ENCODE data around the gene CPE.
A peak's percentile ranks its signal among the peaks of the same experiment; 100 is the strongest.
"Not testable (repeated sequence)": the region's sequence is repeated elsewhere in the genome, so short reads cannot be mapped to it uniquely, and the experiment has no call there.

The CPE gene

DNA sequence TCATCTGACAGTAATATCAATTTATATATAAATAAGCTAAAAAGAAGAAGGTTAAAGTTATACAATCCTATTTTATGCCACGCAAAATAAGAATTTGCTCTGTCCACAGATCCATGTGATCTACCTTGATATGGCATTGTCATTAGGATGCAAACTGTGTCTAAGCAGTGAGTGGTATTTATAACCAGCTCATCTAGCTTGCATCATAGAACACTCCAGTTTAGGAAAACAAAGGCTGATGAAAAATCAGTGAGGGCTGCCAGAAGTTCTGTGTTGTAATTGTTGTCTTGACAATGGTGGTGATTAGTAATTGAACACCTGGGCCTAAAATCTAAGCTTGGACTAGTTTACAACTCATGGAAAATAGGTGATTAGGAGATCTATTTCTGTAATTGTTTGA is 111.0 kb downstream of the CPE start:
- no peaks in the 10 kb centered on the region for H3K36me3 ChIP-seq (ENCODE audit: control insufficient read depth in 1 of 2, insufficient read depth in 2 of 2, low read length in 2 of 2)
- H3K27ac ChIP-seq (ENCODE audit: low read length) = no peak overlapping the region
- H3K9me3 ChIP-seq (ENCODE audit: control insufficient read depth in 1 of 2, low read length in 2 of 2) = no peaks in the 10 kb centered on the region
- no peak overlapping the region for H3K4me3 ChIP-seq (ENCODE audit: low read depth in 1 of 2, low read length in 2 of 2)
- no peaks in the 10 kb centered on the region for H3K27me3 ChIP-seq (ENCODE audit: low read depth, low read length)
- H3K4me1 ChIP-seq (ENCODE audit: control insufficient read depth in 1 of 2, insufficient read depth in 2 of 2, low read length in 2 of 2) = no peaks in the 10 kb centered on the region

DNA sequence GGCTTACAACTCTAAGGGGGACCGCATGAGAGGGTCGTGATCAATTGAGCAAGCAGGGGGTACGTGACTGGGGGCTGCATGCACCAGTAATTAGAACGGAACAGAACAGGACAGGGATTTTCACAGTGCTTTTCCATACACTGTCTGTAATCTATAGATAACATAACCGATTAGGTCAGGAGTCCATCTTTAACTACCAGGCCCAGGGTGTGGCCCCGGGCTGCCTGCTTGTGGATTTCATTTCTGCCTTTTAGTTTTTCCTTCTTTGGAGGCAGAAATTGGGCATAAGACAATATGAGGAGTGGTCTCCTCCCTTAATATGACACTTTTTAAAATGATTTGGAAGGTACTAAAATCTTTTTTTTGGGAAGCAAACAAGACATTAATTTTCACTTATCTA is 113.8 kb downstream of the CPE start:
- not testable (repeated sequence) for H3K36me3 ChIP-seq (ENCODE audit: control insufficient read depth in 1 of 2, insufficient read depth in 2 of 2, low read length in 2 of 2); H3K9me3 ChIP-seq (ENCODE audit: control insufficient read depth in 1 of 2, low read length in 2 of 2); H3K4me1 ChIP-seq (ENCODE audit: control insufficient read depth in 1 of 2, insufficient read depth in 2 of 2, low read length in 2 of 2); H3K27ac ChIP-seq (ENCODE audit: low read length); H3K4me3 ChIP-seq (ENCODE audit: low read depth in 1 of 2, low read length in 2 of 2); H3K27me3 ChIP-seq (ENCODE audit: low read depth, low read length)

DNA sequence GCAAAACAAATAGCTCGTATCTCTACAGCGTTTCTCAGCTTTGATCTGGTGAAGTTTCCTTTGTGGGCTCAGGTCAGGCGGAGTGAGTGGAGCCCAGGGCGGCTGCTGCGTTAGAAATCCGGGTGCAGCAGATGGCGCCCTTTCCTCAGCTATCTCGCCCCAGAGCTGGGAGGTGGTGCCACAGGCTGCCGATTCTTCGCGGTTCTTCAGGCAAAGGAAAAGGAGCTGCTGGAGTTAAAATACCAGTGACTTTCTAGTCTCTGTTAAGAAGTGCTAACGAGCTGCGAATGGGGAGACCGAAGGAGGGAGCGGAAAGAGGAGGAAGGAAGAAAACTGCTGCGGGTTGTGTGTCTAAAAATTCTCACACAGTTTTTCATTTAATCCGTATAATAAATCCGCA is 114.6 kb downstream of the CPE start:
- H3K4me1 ChIP-seq (ENCODE audit: control insufficient read depth in 1 of 2, insufficient read depth in 2 of 2, low read length in 2 of 2) = no peaks in the 10 kb centered on the region
- no peaks in the 10 kb centered on the region for H3K36me3 ChIP-seq (ENCODE audit: control insufficient read depth in 1 of 2, insufficient read depth in 2 of 2, low read length in 2 of 2)
- no peak overlapping the region for H3K27ac ChIP-seq (ENCODE audit: low read length)
- H3K9me3 ChIP-seq (ENCODE audit: control insufficient read depth in 1 of 2, low read length in 2 of 2) = no peaks in the 10 kb centered on the region
- H3K4me3 ChIP-seq (ENCODE audit: low read depth in 1 of 2, low read length in 2 of 2) = peak overlapping the region in 1 of 2 donors; percentile 7
- H3K27me3 ChIP-seq (ENCODE audit: low read depth, low read length) = no peaks in the 10 kb centered on the region

DNA sequence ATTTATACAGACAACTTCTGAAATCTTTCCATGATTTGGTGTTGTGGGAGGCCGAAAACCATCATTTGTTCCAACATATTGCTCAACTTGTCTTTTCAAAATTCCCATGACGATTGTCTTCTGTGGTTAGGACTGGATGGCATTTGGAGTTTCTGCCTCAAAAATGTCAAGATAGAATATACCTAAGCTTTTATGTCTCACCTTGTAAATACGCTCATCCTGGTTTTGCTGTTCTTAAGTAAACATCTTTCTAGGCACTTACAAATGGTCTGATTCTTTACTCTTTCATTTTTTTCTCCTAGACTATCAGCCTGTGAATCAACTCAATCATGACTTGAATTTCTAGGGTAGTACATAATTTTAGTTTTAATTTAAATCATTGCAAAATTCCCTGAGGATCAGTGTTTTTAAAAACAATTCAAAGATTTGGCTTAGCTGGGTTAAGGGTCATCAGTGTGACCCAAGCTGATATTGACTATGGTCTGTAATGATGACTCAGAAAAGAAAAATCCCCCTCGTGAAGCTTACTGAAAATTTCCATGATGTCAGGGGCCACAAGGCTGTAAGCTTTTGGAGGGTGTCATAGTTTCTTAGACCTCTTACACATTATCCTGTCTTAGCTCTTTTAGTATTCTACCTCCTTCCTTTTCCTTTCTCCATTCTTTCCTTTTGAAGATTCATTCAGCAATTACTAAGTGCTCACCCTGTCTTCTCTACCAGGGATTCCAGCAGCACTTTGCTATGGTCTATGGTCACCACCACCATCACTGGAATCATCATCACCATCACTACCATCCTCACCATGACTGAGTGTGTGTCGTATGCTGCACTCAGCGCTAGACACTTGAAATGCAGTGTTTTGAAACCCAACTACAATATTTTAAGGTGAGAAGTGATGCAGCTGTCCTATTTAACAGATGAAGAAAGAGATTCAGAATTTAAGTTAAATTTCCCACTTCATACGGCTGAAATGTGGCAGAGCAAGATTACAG is 124.4 kb downstream of the CPE start:
- Histone ChIP-seq H3K9me3 (ENCODE audit: control insufficient read depth in 1 of 2, low read length in 2 of 2) (no peaks in the 10 kb centered on the region), H3K36me3 (ENCODE audit: control insufficient read depth in 1 of 2, insufficient read depth in 2 of 2, low read length in 2 of 2) (no peaks in the 10 kb centered on the region), H3K27ac (ENCODE audit: low read length) (no peak overlapping the region), H3K27me3 (ENCODE audit: low read depth, low read length) (no peaks in the 10 kb centered on the region), H3K4me3 (ENCODE audit: low read depth in 1 of 2, low read length in 2 of 2) (no peak overlapping the region), H3K4me1 (ENCODE audit: control insufficient read depth in 1 of 2, insufficient read depth in 2 of 2, low read length in 2 of 2) (peaks cover 0 to 10% of the 10 kb centered on the region in 2 donors)

DNA sequence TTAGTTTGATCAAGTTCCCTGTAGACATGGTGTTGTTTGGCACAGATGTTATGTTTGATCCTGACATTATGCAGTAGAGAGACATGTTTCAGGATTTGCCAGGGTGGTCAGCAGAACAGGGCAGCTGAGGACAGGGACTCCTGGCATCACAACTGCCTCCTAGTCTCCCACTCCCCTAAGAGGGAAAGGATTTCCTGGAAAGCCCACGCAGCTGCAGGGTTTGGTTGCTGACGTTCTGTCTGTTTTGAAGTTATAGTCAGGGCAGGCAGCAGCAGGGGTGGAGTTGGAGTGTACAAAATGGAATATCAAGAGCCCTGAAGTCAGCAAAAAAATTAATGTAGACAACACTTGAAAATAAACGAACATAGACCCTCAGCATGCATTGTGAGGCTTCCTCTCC is 125.4 kb downstream of the CPE start:
- H3K4me3 ChIP-seq (ENCODE audit: low read depth in 1 of 2, low read length in 2 of 2) = no peak overlapping the region
- no peak overlapping the region for H3K27ac ChIP-seq (ENCODE audit: low read length)
- H3K4me1 ChIP-seq (ENCODE audit: control insufficient read depth in 1 of 2, insufficient read depth in 2 of 2, low read length in 2 of 2) = peaks cover 0 to 10% of the 10 kb centered on the region in 2 donors
- H3K36me3 ChIP-seq (ENCODE audit: control insufficient read depth in 1 of 2, insufficient read depth in 2 of 2, low read length in 2 of 2) = no peaks in the 10 kb centered on the region
- no peaks in the 10 kb centered on the region for H3K9me3 ChIP-seq (ENCODE audit: control insufficient read depth in 1 of 2, low read length in 2 of 2)
- H3K27me3 ChIP-seq (ENCODE audit: low read depth, low read length) = no peaks in the 10 kb centered on the region

DNA sequence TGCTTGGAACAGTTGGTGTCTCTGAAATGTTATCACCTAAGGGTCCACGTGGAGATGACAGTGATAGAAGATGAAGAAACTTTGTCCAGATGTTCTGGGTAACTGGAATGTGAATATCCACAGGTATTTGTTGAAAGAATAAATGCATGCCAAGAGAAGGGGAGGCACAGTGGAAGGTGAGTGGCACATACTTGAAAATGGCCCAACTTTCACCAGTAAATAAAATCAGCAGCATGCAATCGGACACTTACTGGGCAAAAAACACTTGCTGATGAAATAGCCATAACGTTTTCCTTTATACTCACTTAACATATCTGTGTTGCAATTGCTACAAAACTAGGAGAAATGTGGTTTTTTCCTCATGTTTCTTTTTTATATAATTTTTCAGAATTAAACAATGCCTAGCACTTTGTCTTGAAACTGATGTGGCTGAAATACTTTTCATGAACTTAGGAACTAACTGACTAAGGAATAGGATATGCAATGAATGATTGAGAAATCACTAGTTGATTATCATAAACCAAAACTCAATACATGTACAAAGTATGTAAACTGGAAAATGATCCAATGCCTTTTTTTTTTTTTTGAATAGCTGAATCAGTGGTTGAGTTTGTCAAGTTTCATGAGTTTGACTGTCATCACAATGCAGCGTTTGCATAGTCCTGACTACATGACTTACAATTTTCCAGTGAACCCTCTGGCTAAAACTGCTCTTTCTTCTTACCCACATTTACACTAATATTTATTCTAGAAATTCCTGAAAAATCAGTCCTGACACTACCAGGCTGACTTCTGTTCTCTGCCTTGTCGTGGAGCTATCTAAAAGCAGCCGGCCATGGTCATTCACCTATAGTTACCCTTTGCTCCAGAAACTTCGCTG is 127.4 kb downstream of the CPE start:
- Histone ChIP-seq H3K9me3 (ENCODE audit: control insufficient read depth in 1 of 2, low read length in 2 of 2) (no peaks in the 10 kb centered on the region), H3K36me3 (ENCODE audit: control insufficient read depth in 1 of 2, insufficient read depth in 2 of 2, low read length in 2 of 2) (no peaks in the 10 kb centered on the region), H3K27ac (ENCODE audit: low read length) (no peak overlapping the region), H3K4me3 (ENCODE audit: low read depth in 1 of 2, low read length in 2 of 2) (no peak overlapping the region), H3K27me3 (ENCODE audit: low read depth, low read length) (no peaks in the 10 kb centered on the region), H3K4me1 (ENCODE audit: control insufficient read depth in 1 of 2, insufficient read depth in 2 of 2, low read length in 2 of 2) (peaks cover 0 to 10% of the 10 kb centered on the region in 2 donors)

DNA sequence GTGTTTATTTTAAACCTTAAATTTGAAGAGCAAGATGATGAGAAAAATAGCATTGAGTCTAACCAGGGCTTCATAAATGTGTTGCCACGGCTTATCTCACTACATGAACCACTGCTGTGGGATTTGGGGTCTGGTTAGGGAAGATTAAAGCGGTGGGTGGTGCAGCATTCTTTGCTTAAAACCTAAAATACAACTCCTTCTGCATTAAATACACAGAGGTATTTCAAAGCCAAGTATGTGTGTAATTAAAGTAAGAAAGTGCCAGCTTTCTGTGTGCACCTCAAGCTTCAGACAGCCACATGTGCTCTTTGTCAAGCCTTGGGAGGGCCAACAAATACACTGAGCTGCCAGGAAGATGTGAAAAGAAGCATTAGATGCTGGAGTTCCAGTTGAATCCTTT is 128.0 kb downstream of the CPE start:
- Histone ChIP-seq H3K27me3 (ENCODE audit: low read depth, low read length) (no peaks in the 10 kb centered on the region), H3K27ac (ENCODE audit: low read length) (no peak overlapping the region), H3K4me3 (ENCODE audit: low read depth in 1 of 2, low read length in 2 of 2) (no peak overlapping the region), H3K4me1 (ENCODE audit: control insufficient read depth in 1 of 2, insufficient read depth in 2 of 2, low read length in 2 of 2) (peaks cover 0 to 10% of the 10 kb centered on the region in 2 donors), H3K36me3 (ENCODE audit: control insufficient read depth in 1 of 2, insufficient read depth in 2 of 2, low read length in 2 of 2) (no peaks in the 10 kb centered on the region), H3K9me3 (ENCODE audit: control insufficient read depth in 1 of 2, low read length in 2 of 2) (no peaks in the 10 kb centered on the region)

DNA sequence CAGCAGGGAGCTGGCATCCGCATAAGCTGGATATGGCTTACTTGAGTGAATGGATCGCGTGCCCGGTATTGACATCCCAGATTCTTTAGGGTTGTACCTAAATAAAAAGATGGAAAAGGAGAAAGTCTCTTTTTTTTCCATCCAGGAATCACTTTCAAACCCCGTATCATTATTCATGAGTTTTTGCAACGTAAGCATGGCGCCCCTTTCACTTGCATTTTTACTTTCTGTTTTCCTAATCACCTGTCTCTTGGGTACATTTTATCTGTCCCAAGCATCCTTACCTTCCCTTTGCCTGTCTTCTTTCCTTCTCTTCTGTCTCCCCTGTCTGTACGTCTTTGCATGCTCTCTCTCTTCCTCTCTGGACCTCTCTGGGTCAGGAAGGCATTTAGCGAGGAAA is 128.6 kb downstream of the CPE start:
- H3K4me3 ChIP-seq (ENCODE audit: low read depth in 1 of 2, low read length in 2 of 2) = no peak overlapping the region
- no peaks in the 10 kb centered on the region for H3K27me3 ChIP-seq (ENCODE audit: low read depth, low read length)
- no peak overlapping the region for H3K27ac ChIP-seq (ENCODE audit: low read length)

DNA sequence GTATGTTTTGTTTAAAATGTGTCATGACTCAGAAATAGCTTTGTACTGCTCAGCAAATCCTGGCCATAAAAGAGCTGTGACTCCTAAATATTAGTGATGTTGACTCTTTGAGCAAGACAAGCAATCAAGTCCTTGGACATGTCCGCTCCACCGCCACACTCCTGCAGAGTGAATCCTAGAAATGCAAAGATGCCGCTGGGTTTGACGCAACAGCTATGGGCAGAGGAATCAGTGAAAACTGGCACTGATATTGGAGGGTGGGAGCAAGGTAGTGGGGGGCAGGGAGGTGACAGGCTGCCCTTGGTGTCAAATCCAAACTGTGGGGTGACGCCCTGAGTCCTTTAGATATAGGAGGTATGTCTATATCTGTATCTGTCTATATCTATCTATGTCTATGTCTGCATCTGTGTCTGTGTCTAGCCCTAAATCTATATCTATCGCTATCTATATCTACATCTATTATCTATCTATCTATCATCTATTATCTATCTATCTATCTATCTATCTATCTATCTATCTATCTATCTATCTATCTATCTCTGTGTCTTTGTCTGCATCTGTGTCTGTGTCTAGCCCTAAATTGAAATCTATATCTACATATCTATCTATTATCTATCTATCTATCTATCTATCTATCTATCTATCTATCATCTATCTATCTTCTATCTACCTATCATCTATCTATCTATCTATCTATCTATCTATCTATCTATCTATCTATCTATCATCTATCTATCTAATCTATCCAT is 129.7 kb downstream of the CPE start:
- no peaks in the 10 kb centered on the region for H3K9me3 ChIP-seq (ENCODE audit: control insufficient read depth in 1 of 2, low read length in 2 of 2)
- peaks cover 0 to 17% of the 10 kb centered on the region in 2 donors for H3K4me1 ChIP-seq (ENCODE audit: control insufficient read depth in 1 of 2, insufficient read depth in 2 of 2, low read length in 2 of 2)
- H3K4me3 ChIP-seq (ENCODE audit: low read depth in 1 of 2, low read length in 2 of 2) = no peak overlapping the region
- H3K27ac ChIP-seq (ENCODE audit: low read length) = no peak overlapping the region
- no peaks in the 10 kb centered on the region for H3K27me3 ChIP-seq (ENCODE audit: low read depth, low read length)
- no peaks in the 10 kb centered on the region for H3K36me3 ChIP-seq (ENCODE audit: control insufficient read depth in 1 of 2, insufficient read depth in 2 of 2, low read length in 2 of 2)

More for the DNA sequence above, 128.6 kb downstream of the CPE start:
- Histone ChIP-seq H3K4me1 (ENCODE audit: control insufficient read depth in 1 of 2, insufficient read depth in 2 of 2, low read length in 2 of 2) (peaks cover 0 to 12% of the 10 kb centered on the region in 2 donors), H3K9me3 (ENCODE audit: control insufficient read depth in 1 of 2, low read length in 2 of 2) (no peaks in the 10 kb centered on the region), H3K36me3 (ENCODE audit: control insufficient read depth in 1 of 2, insufficient read depth in 2 of 2, low read length in 2 of 2) (no peaks in the 10 kb centered on the region)

DNA sequence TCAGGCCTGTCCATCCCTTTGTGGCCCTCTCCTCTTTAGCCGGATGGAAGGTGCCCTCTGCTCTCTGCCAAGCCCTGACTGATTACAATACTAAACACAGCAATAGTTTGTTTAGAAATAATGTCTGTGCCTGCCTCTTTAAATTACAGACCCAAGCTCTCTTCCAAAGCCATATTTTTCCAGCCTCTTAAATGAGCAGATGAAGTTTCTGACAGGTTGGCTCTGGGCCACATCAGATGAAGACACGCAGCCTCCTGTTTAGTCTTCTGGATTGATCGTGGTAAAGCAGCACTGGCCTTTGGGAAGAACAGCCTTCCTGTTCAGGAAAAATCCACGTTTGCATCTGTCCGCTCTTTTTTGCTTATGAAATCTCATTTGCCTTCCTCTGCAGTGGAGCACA is 133.6 kb downstream of the CPE start:
- Histone ChIP-seq H3K27me3 (ENCODE audit: low read depth, low read length) (no peaks in the 10 kb centered on the region), H3K36me3 (ENCODE audit: control insufficient read depth in 1 of 2, insufficient read depth in 2 of 2, low read length in 2 of 2) (no peaks in the 10 kb centered on the region), H3K9me3 (ENCODE audit: control insufficient read depth in 1 of 2, low read length in 2 of 2) (no peaks in the 10 kb centered on the region), H3K4me1 (ENCODE audit: control insufficient read depth in 1 of 2, insufficient read depth in 2 of 2, low read length in 2 of 2) (peaks cover 0 to 7% of the 10 kb centered on the region in 2 donors), H3K27ac (ENCODE audit: low read length) (no peak overlapping the region), H3K4me3 (ENCODE audit: low read depth in 1 of 2, low read length in 2 of 2) (no peak overlapping the region)

DNA sequence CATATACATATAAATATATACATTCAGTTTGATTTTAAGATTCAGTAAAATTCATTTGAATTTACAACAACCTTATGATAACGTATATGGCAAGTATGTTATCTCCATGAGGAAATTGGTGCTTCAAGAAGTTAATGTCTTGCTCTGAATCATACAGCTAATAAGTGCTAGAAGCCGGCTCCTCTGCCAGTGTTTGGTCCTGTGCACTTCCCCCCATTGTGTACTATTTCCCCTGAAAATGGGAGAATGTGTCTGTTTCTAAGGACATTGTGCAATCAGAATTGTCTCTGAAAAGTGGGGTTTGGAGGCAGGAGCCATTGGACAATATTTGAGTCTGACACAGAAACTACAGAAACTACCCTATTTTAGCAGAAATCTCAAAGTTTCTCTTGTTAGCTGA is 135.9 kb downstream of the CPE start:
- Histone ChIP-seq H3K27ac (ENCODE audit: low read length) (no peak overlapping the region), H3K4me3 (ENCODE audit: low read depth in 1 of 2, low read length in 2 of 2) (no peak overlapping the region), H3K9me3 (ENCODE audit: control insufficient read depth in 1 of 2, low read length in 2 of 2) (no peaks in the 10 kb centered on the region), H3K36me3 (ENCODE audit: control insufficient read depth in 1 of 2, insufficient read depth in 2 of 2, low read length in 2 of 2) (no peaks in the 10 kb centered on the region), H3K4me1 (ENCODE audit: control insufficient read depth in 1 of 2, insufficient read depth in 2 of 2, low read length in 2 of 2) (peaks cover 0 to 7% of the 10 kb centered on the region in 2 donors), H3K27me3 (ENCODE audit: low read depth, low read length) (no peaks in the 10 kb centered on the region)
